IPS DF 19.7 (cell line): ENCODE results near the gene CMYA5.
"Not testable (repeated sequence)": the region's sequence is repeated elsewhere in the genome, so short reads cannot be mapped to it uniquely, and the experiment has no call there.

Experiments
- DNase-seq: peaks from one replicate; pipeline ENCODE4 v3.0.0-alpha.2; 2013; ENCODE audit warnings: low read depth, low spot score

The CMYA5 gene

GRCh38 chr5:79689541-79690466 is at the start of gene CMYA5:
Gene CMYA5, plus strand, starts transcription at chr5:79689836. Its CDS starts 72 bp downstream, at chr5:79689908.
- no peak for DNase-seq

- DNase-seq: no peak
Measured at GRCh38 chr5:79640571-79641055, 49.0 kb upstream of the CMYA5 start.

GRCh38 chr5:79641414-79641813 is 48.2 kb upstream of the CMYA5 start:
- no peak for DNase-seq

GRCh38 chr5:79642210-79642609 is 47.4 kb upstream of the CMYA5 start:
- DNase-seq: no peak

GRCh38 chr5:79653843-79654242 is 35.8 kb upstream of the CMYA5 start:
- DNase-seq: no peak

GRCh38 chr5:79663212-79663611 is 26.4 kb upstream of the CMYA5 start:
- no peak for DNase-seq

GRCh38 chr5:79666758-79667157 is 22.9 kb upstream of the CMYA5 start:
- DNase-seq: no peak

GRCh38 chr5:79672392-79672791 is 17.2 kb upstream of the CMYA5 start:
- DNase-seq: no peak

GRCh38 chr5:79676354-79676753 is 13.3 kb upstream of the CMYA5 start:
- not testable (repeated sequence) for DNase-seq

GRCh38 chr5:79682102-79682501 is 7.5 kb upstream of the CMYA5 start:
- DNase-seq: not testable (repeated sequence)

- no peak for DNase-seq
Measured at GRCh38 chr5:79684782-79685181, 4.9 kb upstream of the CMYA5 start.

GRCh38 chr5:79685627-79686026 is 4.0 kb upstream of the CMYA5 start:
- DNase-seq: no peak

- DNase-seq: no peak
Measured at GRCh38 chr5:79686799-79687198, 2.8 kb upstream of the CMYA5 start.

GRCh38 chr5:79687889-79688288 is 1.7 kb upstream of the CMYA5 start:
- no peak for DNase-seq

- no peak for DNase-seq
Measured at GRCh38 chr5:79691007-79691406, 1.4 kb downstream of the CMYA5 start.

GRCh38 chr5:79692596-79692995 is 3.0 kb downstream of the CMYA5 start:
- no peak for DNase-seq

- DNase-seq: no peak
Measured at GRCh38 chr5:79694183-79694582, 4.5 kb downstream of the CMYA5 start.

GRCh38 chr5:79694652-79695051 is 5.0 kb downstream of the CMYA5 start:
- no peak for DNase-seq

GRCh38 chr5:79695526-79695925 is 5.9 kb downstream of the CMYA5 start:
- DNase-seq: no peak

- no peak for DNase-seq
Measured at GRCh38 chr5:79697222-79698170, 7.9 kb downstream of the CMYA5 start.

GRCh38 chr5:79699763-79700400 is 10.2 kb downstream of the CMYA5 start:
- DNase-seq: no peak
